ENCODE results near the gene DYNC1H1.

- TF ChIP-seq EZH2 (IDR thresholded peaks at IDR 0.05) (no peak), POLR2AphosphoS5 (IDR thresholded peaks at IDR 0.05; ENCODE audit: borderline replicate concordance, low read depth, low read length) (no peak)
Measured at GRCh38 chr14:102000902-102001301, 36.5 kb downstream of the DYNC1H1 start.

Data from SK-N-MC (cell line).